Measurements from ENCODE around the gene PTGR3.

DNA sequence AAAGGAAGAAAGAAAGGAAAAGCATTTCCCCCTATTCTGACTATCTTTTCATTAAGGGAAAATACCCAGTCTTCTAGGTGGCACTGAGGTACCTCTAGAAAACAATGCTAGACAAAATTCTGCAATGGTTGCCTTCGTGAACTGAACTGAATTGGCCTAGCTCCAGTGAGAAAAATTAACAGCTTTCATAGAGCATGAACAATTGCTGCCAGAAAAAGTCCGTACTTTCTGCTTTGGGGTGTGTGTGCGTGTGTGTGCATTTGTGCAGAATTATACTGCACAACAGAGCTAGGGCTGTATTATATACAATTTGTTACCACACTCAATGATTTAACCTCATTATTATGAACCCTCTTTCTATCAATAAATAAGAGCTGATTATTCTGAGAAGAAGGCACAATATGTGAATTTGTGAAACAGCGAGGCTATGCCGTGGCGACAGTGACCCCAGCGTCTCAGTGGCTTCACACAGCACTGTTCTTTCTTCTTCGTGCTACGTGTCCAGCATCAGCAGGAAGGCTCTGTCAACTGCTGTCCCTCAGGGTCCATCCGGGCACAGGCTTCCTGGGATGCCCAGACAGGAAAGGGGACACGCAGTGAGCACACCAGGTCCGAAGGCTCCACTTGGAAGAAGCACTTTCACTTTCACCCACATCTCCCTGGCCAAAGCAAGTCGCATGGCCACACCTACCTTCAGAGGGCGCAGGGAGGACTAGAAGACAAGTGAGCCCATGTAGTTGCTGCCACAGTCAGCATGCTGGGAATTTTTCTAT, 47.5 kb downstream of the PTGR3 start:
- TF ChIP-seq TAF1 (conservative IDR thresholded peaks at IDR 0.05) (no peak), JUND (IDR thresholded peaks at IDR 0.05) (no peak), GABPA (IDR thresholded peaks at IDR 0.05 in 1 of 2, conservative IDR thresholded peaks at IDR 0.05 in 1 of 2) (no peak), RXRA (IDR thresholded peaks at IDR 0.05) (no peak), RAD21 (IDR thresholded peaks at IDR 0.05) (peak; percentile 25 to 48), FOXA2 (IDR thresholded peaks at IDR 0.05) (no peak), YY1 (IDR thresholded peaks at IDR 0.05) (no peak), EGR1 (IDR thresholded peaks at IDR 0.05; ENCODE audit: low read depth in 2 of 2) (no peak)
- TF ChIP-seq, protein P1, sequence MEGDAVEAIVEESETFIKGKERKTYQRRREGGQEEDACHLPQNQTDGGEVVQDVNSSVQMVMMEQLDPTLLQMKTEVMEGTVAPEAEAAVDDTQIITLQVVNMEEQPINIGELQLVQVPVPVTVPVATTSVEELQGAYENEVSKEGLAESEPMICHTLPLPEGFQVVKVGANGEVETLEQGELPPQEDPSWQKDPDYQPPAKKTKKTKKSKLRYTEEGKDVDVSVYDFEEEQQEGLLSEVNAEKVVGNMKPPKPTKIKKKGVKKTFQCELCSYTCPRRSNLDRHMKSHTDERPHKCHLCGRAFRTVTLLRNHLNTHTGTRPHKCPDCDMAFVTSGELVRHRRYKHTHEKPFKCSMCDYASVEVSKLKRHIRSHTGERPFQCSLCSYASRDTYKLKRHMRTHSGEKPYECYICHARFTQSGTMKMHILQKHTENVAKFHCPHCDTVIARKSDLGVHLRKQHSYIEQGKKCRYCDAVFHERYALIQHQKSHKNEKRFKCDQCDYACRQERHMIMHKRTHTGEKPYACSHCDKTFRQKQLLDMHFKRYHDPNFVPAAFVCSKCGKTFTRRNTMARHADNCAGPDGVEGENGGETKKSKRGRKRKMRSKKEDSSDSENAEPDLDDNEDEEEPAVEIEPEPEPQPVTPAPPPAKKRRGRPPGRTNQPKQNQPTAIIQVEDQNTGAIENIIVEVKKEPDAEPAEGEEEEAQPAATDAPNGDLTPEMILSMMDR (IDR thresholded peaks at IDR 0.05; ENCODE audit: low read depth, low read length, missing input control): no peak
- TF ChIP-seq, protein P2, sequence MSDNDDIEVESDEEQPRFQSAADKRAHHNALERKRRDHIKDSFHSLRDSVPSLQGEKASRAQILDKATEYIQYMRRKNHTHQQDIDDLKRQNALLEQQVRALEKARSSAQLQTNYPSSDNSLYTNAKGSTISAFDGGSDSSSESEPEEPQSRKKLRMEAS (IDR thresholded peaks at IDR 0.05): no peak
- TF ChIP-seq, protein P3, sequence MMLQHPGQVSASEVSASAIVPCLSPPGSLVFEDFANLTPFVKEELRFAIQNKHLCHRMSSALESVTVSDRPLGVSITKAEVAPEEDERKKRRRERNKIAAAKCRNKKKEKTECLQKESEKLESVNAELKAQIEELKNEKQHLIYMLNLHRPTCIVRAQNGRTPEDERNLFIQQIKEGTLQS (IDR thresholded peaks at IDR 0.05): no peak
- TF ChIP-seq, protein P4, sequence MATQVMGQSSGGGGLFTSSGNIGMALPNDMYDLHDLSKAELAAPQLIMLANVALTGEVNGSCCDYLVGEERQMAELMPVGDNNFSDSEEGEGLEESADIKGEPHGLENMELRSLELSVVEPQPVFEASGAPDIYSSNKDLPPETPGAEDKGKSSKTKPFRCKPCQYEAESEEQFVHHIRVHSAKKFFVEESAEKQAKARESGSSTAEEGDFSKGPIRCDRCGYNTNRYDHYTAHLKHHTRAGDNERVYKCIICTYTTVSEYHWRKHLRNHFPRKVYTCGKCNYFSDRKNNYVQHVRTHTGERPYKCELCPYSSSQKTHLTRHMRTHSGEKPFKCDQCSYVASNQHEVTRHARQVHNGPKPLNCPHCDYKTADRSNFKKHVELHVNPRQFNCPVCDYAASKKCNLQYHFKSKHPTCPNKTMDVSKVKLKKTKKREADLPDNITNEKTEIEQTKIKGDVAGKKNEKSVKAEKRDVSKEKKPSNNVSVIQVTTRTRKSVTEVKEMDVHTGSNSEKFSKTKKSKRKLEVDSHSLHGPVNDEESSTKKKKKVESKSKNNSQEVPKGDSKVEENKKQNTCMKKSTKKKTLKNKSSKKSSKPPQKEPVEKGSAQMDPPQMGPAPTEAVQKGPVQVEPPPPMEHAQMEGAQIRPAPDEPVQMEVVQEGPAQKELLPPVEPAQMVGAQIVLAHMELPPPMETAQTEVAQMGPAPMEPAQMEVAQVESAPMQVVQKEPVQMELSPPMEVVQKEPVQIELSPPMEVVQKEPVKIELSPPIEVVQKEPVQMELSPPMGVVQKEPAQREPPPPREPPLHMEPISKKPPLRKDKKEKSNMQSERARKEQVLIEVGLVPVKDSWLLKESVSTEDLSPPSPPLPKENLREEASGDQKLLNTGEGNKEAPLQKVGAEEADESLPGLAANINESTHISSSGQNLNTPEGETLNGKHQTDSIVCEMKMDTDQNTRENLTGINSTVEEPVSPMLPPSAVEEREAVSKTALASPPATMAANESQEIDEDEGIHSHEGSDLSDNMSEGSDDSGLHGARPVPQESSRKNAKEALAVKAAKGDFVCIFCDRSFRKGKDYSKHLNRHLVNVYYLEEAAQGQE (IDR thresholded peaks at IDR 0.05): no peak
- TF ChIP-seq, protein P5, sequence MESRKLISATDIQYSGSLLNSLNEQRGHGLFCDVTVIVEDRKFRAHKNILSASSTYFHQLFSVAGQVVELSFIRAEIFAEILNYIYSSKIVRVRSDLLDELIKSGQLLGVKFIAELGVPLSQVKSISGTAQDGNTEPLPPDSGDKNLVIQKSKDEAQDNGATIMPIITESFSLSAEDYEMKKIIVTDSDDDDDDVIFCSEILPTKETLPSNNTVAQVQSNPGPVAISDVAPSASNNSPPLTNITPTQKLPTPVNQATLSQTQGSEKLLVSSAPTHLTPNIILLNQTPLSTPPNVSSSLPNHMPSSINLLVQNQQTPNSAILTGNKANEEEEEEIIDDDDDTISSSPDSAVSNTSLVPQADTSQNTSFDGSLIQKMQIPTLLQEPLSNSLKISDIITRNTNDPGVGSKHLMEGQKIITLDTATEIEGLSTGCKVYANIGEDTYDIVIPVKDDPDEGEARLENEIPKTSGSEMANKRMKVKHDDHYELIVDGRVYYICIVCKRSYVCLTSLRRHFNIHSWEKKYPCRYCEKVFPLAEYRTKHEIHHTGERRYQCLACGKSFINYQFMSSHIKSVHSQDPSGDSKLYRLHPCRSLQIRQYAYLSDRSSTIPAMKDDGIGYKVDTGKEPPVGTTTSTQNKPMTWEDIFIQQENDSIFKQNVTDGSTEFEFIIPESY (IDR thresholded peaks at IDR 0.05): no peak
